HUDEP-2 (cell line): ENCODE data around the gene NFATC1.
A peak's percentile ranks its signal among the peaks of the same experiment; 100 is the strongest.

Experiments used
- DNase-seq, 76 experiments: peaks; one replicate each; lab custom pipeline; 2025; ENCODE audit not compliant: unreplicated experiment in 76 of 76; lab: John Stamatoyannopoulos, UW

Gene NFATC1

DNA sequence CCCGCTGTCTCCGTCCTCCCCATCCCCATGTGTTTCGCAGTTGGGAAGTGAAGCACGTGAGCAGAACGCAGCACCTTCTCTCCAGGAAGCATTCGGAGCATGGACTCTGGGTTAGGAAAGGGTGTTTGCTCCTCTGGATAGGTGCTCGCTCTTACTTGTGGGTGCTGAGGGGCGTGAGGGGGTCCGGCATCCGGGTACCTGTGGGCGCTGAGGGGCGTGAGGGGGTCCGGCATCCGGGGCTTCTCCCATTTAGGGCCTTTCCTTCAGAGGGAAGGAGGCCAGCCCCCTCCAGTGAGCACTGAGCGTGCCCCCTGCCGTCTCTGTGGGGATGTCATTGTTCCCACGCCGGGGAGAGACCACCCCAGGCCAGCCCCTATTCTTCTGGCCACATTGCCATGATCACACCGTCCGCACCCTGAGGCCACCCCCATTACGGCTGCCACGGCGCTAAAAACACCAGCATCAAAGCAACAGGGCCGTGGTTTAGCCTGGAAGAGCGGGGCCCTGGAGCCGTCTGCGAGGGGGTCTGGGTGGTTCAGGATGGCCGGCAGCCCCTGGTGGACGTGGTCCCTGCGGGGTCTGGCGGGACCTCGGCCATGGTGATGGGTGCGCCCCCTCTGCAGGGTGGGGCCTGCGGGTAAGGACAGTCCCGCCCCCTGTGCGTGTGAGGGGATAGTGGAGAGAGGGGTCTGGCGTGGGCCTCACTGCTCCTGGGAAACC lies 41.0 kb downstream of the NFATC1 start:
- no peak for DNase-seq

DNA sequence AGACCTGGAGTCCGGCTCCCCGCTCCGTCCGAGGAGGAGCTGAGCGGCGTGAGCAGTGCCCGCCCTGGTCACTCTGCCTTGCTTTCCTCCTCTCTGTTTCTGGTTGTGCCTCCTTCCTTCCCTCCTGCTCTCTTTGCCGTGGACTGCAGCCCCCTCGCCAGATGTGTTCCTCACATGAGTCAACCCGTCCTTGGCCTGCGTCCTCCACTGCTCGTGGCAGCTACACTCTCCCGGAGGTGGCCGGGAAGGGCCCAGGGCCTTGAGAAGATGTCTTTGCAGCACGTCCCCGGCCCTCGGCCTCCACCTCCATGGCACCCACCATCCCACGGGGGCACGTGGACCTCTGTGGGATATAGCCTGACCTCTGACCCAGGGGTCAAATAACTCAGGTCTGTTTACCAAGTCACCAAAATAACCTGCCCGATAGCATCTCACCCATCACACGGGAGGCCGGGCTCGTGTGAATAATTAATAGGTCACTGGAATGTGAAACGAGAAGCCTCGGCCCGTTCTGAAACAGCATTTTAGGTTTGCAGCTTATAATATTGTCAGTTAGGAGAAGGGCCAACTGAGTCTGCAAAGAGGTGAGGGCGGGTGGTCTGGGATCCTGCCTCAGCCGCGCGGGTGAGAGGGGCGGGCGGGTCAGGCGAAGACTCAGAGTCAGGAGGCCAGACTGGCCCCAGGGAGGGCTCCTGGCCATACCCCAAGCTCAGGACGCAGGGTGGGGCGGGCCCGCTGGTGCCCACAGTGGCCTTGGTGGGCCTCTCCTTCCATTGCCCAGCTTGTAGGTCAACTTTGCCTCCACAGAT lies 42.6 kb downstream of the NFATC1 start:
- DNase-seq, result no peak

- peak in 39 of 76 experiments; percentile 11 to 59 (median 29) for DNase-seq
Observed at GRCh38 chr18:79438898-79439627, 43.3 kb downstream of the NFATC1 start.

DNA sequence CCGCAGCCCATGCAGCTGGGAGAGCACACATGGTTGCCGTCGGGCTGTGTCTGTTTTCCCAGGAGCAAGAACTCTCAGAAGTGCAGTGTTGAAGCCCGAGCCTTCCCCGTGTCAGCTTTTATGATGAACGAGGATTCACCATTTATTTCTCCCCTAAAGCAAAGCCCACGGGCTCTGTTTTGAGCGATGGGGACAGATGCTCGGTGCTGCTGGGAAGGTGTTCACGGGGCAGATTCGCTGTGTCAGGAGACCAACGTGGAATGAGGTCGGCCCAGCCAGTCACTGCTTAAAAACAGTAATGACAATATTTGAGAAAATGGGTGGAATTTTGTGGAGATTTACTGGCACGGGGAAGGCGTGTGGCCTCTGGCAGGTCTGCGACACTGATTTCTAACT lies 43.9 kb downstream of the NFATC1 start:
- DNase-seq, result no peak

DNA sequence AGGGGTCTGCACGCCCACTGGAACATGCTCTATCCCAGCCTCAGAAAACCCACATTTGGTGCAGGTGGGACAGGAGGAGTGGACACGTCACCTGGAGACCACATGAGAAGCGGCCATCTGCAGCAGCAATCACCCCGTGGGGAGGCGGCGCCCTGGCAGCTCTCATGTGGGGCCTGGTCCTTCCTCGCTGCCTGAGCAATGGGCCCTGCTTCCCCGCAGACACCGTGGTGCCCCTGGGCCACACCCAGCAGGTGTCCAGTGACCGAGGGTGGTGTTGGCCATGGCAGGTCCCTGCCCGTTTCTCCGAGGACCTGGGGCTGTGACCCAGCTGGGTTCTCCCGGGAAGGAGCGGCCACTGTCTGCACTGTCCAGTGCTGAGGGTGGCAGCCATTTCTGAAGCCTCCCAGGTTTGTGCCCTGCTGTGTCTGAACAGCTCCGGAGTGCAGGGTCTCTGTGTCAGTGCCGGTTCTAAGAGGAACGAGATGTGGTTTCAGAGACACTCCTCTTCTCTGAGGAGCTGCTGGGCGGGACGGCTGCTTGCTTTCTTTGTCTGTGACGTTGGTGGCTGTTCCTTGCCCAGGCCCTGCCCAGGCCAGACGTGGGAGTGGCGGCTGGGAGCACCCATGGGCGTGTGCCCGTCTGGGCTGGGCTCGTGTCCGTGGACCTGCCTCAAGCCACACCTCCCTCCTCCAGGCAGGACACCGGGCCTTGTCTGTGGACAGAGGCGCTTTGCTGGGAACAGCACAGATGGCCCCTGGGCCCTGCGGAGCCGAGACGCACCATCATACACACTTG lies 44.8 kb downstream of the NFATC1 start:
- peak in 73 of 76 experiments; percentile 13 to 85 (median 69) for DNase-seq

- DNase-seq, result no peak
Observed at GRCh38 chr18:79441420-79441819, 45.7 kb downstream of the NFATC1 start.

GRCh38 chr18:79442508-79443221 lies 46.9 kb downstream of the NFATC1 start:
- no peak for DNase-seq

GRCh38 chr18:79445221-79445620 lies 49.5 kb downstream of the NFATC1 start:
- no peak for DNase-seq

GRCh38 chr18:79445696-79446561 lies 50.2 kb downstream of the NFATC1 start:
- DNase-seq, result no peak

DNA sequence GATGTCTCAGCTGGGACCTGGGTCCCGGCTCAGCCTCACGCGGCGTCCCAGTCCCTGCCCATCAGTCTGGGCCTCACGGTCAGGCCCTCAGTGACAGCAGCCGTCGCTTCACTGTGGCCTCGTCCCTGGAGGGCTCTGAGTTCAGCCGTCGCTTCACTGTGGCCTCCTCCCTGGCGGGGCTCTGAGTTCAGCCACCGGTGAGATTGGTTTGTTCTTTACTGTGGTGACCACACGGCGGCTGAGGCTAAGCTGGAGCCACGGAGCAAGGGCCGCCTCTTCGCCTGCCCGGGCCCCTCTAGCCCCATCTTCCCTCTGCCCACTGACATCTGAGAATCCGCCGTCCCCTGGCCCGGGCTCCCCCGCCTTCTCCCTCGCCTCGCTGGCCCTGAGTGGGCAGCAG lies 51.2 kb downstream of the NFATC1 start:
- no peak for DNase-seq

GRCh38 chr18:79447703-79448367 lies 52.1 kb downstream of the NFATC1 start:
- DNase-seq, result no peak

GRCh38 chr18:79448621-79449020 lies 52.9 kb downstream of the NFATC1 start:
- no peak for DNase-seq

DNA sequence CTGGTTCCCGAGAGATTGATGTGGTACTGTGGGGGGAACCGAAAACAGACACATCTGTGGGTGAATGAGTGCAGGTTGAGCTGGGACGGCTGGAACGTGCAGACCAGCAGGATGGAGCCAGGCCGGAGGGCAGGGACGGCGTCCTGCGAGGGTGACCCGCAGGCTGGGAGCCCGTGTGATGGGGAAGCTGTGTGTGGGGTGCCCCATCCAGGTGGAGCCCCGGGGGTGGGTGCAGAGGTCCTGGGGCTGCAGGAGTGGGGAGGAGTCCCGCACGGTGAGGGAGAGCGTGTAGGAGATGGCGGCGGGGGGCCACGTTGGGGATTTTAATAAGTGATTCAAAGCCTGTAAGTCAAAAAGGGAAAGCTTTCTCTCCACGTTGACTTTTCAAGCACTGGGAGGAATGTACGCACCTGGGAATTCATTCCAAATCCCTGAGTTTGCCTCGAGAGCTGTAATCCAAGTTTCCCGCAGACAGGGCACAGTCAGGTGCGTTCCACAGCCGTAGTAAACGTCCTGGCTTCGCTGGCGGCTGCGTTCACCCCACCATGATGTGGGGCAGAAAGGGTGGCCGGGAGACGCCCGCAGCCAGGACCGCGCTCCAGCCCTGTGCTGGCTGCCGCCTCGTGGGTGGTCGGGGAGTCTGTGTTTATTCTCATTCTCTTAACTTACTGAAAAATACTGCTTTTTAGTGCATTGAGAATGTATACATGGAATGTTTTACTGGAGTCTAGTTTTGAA lies 54.0 kb downstream of the NFATC1 start:
- no peak for DNase-seq

GRCh38 chr18:79450289-79451080 lies 54.8 kb downstream of the NFATC1 start:
- DNase-seq, result no peak

- no peak for DNase-seq
Observed at GRCh38 chr18:79451237-79452125, 55.8 kb downstream of the NFATC1 start.
